ENCODE results near the gene SLC22A3.

DNA sequence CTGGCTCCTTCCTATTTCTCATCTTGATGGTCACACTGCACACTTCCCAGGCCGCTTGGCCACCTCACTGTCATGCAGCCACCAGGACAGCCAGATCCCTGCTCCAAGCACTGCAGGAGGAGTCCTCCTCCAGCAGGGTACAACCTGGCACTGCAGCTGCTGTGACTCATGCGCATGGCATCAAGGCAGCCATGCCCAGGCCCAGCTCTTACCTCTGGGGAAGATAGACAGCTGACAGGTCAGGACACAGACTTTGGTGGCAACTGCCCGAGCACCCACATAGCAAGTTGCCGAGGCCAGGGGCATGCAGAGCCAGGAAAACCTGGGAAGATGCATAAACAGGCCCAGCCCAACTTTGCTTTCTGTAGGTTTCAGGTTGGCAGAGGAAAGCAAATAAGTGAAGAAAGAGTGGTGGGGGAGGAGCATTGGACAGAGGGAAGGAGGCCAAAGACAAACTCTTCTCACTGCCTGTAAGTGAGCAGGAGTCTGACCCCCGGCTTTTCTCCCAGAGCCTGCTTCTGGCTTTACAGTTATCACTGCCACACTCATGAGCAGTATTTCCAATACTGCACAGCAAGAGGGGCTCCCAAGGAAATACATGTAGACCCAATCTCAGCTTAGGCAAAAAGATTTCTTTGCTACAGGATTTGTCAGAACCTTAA lies 38.8 kb downstream of the SLC22A3 start:
- TF ChIP-seq, protein P1, sequence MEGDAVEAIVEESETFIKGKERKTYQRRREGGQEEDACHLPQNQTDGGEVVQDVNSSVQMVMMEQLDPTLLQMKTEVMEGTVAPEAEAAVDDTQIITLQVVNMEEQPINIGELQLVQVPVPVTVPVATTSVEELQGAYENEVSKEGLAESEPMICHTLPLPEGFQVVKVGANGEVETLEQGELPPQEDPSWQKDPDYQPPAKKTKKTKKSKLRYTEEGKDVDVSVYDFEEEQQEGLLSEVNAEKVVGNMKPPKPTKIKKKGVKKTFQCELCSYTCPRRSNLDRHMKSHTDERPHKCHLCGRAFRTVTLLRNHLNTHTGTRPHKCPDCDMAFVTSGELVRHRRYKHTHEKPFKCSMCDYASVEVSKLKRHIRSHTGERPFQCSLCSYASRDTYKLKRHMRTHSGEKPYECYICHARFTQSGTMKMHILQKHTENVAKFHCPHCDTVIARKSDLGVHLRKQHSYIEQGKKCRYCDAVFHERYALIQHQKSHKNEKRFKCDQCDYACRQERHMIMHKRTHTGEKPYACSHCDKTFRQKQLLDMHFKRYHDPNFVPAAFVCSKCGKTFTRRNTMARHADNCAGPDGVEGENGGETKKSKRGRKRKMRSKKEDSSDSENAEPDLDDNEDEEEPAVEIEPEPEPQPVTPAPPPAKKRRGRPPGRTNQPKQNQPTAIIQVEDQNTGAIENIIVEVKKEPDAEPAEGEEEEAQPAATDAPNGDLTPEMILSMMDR (IDR thresholded peaks at IDR 0.05) = no peak; the same call in 1 of the 2 replicates
- TF ChIP-seq ZFX (IDR thresholded peaks at IDR 0.05; ENCODE audit: borderline replicate concordance) = no peak
